IMR-90 (cell line): Measurements from ENCODE around the gene POFUT2. TPM values are rescaled to one million over a fixed set of nuclear protein-coding genes. Genes with fewer than 3 reads are reported as not detected.
A peak's percentile ranks its signal among the peaks of the same experiment; 100 is the strongest.

Source experiments
- ATAC-seq: fragments of 200-7000 bp; cut with Tn5 transposase; 2 replicates; pipeline ENCODE4 v1.9.1; 2020; ENCODE audit warnings: low read depth, mild to moderate bottlenecking, moderate library complexity
- BruUV-seq: library from RNA; stranded (reverse); fragments of 400-500 nt; replicated peaks from 2 replicates; lab custom pipeline; 2021; lab: Mats Ljungman, UMichigan
- CTCF ChIA-PET: fragments of 300-600 bp; formaldehyde crosslinking; extraction: SDS; loops from one replicate; lab custom pipeline; 2021; ENCODE audit warnings: antibody characterized with exemption; lab: Yijun Ruan, JAX
- POLR2A ChIA-PET: fragments of 300-600 bp; sonication (Branson Sonifier 250); formaldehyde crosslinking; loops from one replicate; lab custom pipeline; 2022; ENCODE audit warnings: antibody characterized with exemption; ENCODE audit not compliant: unreplicated experiment; lab: Charles Lee
- DNase-seq: peaks from one replicate; pipeline ENCODE4 v3.0.0; 2013
- H2AFZ ChIP-seq: replicated peaks from 2 replicates; pipeline ENCODE3; 2013; ENCODE audit warnings: low read length, mild to moderate bottlenecking; ENCODE audit not compliant: poor library complexity
- H2AK5ac ChIP-seq: 2 replicates; pipeline ENCODE4 v1.6.1; 2013; ENCODE audit warnings: low read depth, low read length, inconsistent platforms
- H2AK9ac ChIP-seq: replicated peaks from 2 replicates; pipeline ENCODE3; 2013; ENCODE audit warnings: mild to moderate bottlenecking, low read depth, low read length, moderate library complexity; ENCODE audit not compliant: poor library complexity
- H2BK120ac ChIP-seq: 2 replicates; pipeline ENCODE4 v1.6.1; 2013; ENCODE audit warnings: low read depth, low read length, inconsistent platforms
- H2BK15ac ChIP-seq: 3 replicates; pipeline ENCODE4 v1.6.1; 2013; ENCODE audit warnings: low read depth, low read length, inconsistent platforms
- H2BK20ac ChIP-seq: 2 replicates; pipeline ENCODE4 v1.6.1; 2013; ENCODE audit warnings: low read depth, mild to moderate bottlenecking, inconsistent platforms, low read length, moderate library complexity
- H2BK5ac ChIP-seq: 2 replicates; pipeline ENCODE4 v1.6.1; 2013; ENCODE audit warnings: mild to moderate bottlenecking, low read depth, low read length, inconsistent platforms; ENCODE audit not compliant: poor library complexity, severe bottlenecking
- H3K14ac ChIP-seq: replicated peaks from 2 replicates; pipeline ENCODE4 v1.6.1; 2013; ENCODE audit warnings: low read depth, low read length, inconsistent platforms
- H3K18ac ChIP-seq: 2 replicates; pipeline ENCODE4 v1.6.1; 2013; ENCODE audit warnings: low read depth, low read length, control low read depth
- H3K23ac ChIP-seq: 2 replicates; pipeline ENCODE4 v1.6.1; 2013; ENCODE audit warnings: low read depth, low read length, inconsistent platforms
- H3K27ac ChIP-seq: 2 replicates; pipeline ENCODE4 v1.5.1; 2013; ENCODE audit warnings: mild to moderate bottlenecking, control low read depth, low read length; ENCODE audit not compliant: insufficient read depth
- H3K27me3 ChIP-seq: 2 replicates; pipeline ENCODE4 v1.6.1; 2013; ENCODE audit warnings: low read length; ENCODE audit not compliant: control insufficient read depth, insufficient read depth
- H3K36me3 ChIP-seq: 2 replicates; pipeline ENCODE4 v1.6.1; 2013; ENCODE audit warnings: low read length, mixed read lengths; ENCODE audit not compliant: control insufficient read depth, insufficient read depth
- H3K4ac ChIP-seq: 2 replicates; pipeline ENCODE4 v1.6.1; 2013; ENCODE audit warnings: low read depth, low read length, inconsistent platforms
- H3K4me1 ChIP-seq: 2 replicates; pipeline ENCODE4 v1.6.1; 2013; ENCODE audit warnings: low read length, mixed read lengths; ENCODE audit not compliant: control insufficient read depth, insufficient read depth
- H3K4me2 ChIP-seq: 2 replicates; pipeline ENCODE4 v1.6.1; 2013; ENCODE audit warnings: low read depth, mild to moderate bottlenecking, control low read depth, low read length, moderate library complexity
- H3K4me3 ChIP-seq: 2 replicates; pipeline ENCODE4 v1.5.1; 2013; ENCODE audit warnings: low read depth, mild to moderate bottlenecking, control low read depth, low read length, moderate library complexity; ENCODE audit not compliant: insufficient read depth
- H3K56ac ChIP-seq: 2 replicates; pipeline ENCODE4 v1.6.1; 2013; ENCODE audit warnings: low read length, inconsistent platforms; ENCODE audit not compliant: insufficient read depth; ENCODE audit errors: extremely low read depth
- H3K79me1 ChIP-seq, 2 experiments: 2 replicates each; pipeline ENCODE4 v1.6.1; 2013; ENCODE audit warnings: low read length in 2 of 2, inconsistent platforms in 1 of 2, low read depth in 1 of 2
- H3K9ac ChIP-seq: 2 replicates; pipeline ENCODE4 v1.6.1; 2013; ENCODE audit warnings: low read depth, low read length, control low read depth
- H3K9me1 ChIP-seq: 2 replicates; pipeline ENCODE4 v1.6.1; 2013; ENCODE audit warnings: low read length, inconsistent platforms; ENCODE audit not compliant: insufficient read depth
- H3K9me3 ChIP-seq: 2 replicates; pipeline ENCODE4 v1.6.1; 2013; ENCODE audit warnings: low read length; ENCODE audit not compliant: control insufficient read depth, insufficient read depth
- H4K20me1 ChIP-seq: 2 replicates; pipeline ENCODE4 v1.6.1; 2013; ENCODE audit warnings: low read length, inconsistent platforms; ENCODE audit not compliant: insufficient read depth
- H4K5ac ChIP-seq: 2 replicates; pipeline ENCODE4 v1.6.1; 2013; ENCODE audit warnings: mild to moderate bottlenecking, low read depth, low read length, control low read depth
- H4K8ac ChIP-seq, 2 experiments: 2 replicates each; pipeline ENCODE4 v1.6.1; 2013; ENCODE audit warnings: low read depth in 2 of 2, low read length in 2 of 2, control low read depth in 1 of 2, inconsistent platforms in 1 of 2
- H4K91ac ChIP-seq: 2 replicates; pipeline ENCODE4 v1.6.1; 2013; ENCODE audit warnings: low read depth, low read length, inconsistent platforms; ENCODE audit not compliant: insufficient read depth
- BHLHE40 ChIP-seq: fragments of 150-350 bp; IDR thresholded peaks from 2 replicates; pipeline ENCODE4 v1.6.1; 2016; ENCODE audit warnings: mild to moderate bottlenecking, low read depth, low read length
- CEBPB ChIP-seq: IDR thresholded peaks from 2 replicates; pipeline ENCODE4 v1.6.1; 2012; ENCODE audit warnings: low read depth, low read length, improper control_type of control experiment
- CHD1 ChIP-seq: IDR thresholded peaks from 2 replicates; pipeline ENCODE4 v1.6.1; 2012; ENCODE audit warnings: low read depth, low read length, improper control_type of control experiment
- CTCF ChIP-seq: conservative IDR thresholded peaks from 2 replicates; pipeline ENCODE4 v1.5.1; 2012; ENCODE audit warnings: mild to moderate bottlenecking, low read depth, low read length, improper control_type of control experiment
- ELK1 ChIP-seq: fragments of 150-350 bp; IDR thresholded peaks from 2 replicates; pipeline ENCODE4 v1.6.1; 2016; ENCODE audit warnings: low read depth, mild to moderate bottlenecking, low read length, moderate library complexity, borderline replicate concordance
- FOS ChIP-seq: fragments of 150-350 bp; IDR thresholded peaks from 2 replicates; pipeline ENCODE4 v1.6.1; 2016; ENCODE audit warnings: low read depth, low read length
- MAFK ChIP-seq: IDR thresholded peaks from 2 replicates; pipeline ENCODE4 v1.6.1; 2012; ENCODE audit warnings: low read depth, low read length, improper control_type of control experiment
- MAZ ChIP-seq: IDR thresholded peaks from 2 replicates; pipeline ENCODE4 v1.6.1; 2012; ENCODE audit warnings: low read depth, mild to moderate bottlenecking, low read length, improper control_type of control experiment, moderate library complexity, borderline replicate concordance
- MXI1 ChIP-seq: IDR thresholded peaks from 2 replicates; pipeline ENCODE4 v1.6.1; 2012; ENCODE audit warnings: low read depth, mild to moderate bottlenecking, low read length, moderate library complexity, borderline replicate concordance
- NFE2L2 ChIP-seq: fragments of 150-350 bp; IDR thresholded peaks from 2 replicates; pipeline ENCODE4 v1.6.1; 2016; ENCODE audit warnings: low read depth, mild to moderate bottlenecking, low read length
- POLR2A ChIP-seq: IDR thresholded peaks from 2 replicates; pipeline ENCODE4 v1.6.1; 2012; ENCODE audit warnings: mild to moderate bottlenecking, low read depth, low read length
- RAD21 ChIP-seq: IDR thresholded peaks from 2 replicates; pipeline ENCODE4 v1.6.1; 2012; ENCODE audit warnings: low read length, improper control_type of control experiment
- RCOR1 ChIP-seq: IDR thresholded peaks from 2 replicates; pipeline ENCODE4 v1.6.1; 2012; ENCODE audit warnings: mild to moderate bottlenecking, low read length, improper control_type of control experiment; ENCODE audit not compliant: insufficient replicate concordance
- RFX5 ChIP-seq: IDR thresholded peaks from 2 replicates; pipeline ENCODE4 v1.8.0; 2012; ENCODE audit warnings: low read depth, mild to moderate bottlenecking, low read length, moderate library complexity
- SMC3 ChIP-seq: fragments of 150-350 bp; IDR thresholded peaks from 2 replicates; pipeline ENCODE4 v1.6.1; 2016; ENCODE audit warnings: low read depth, mild to moderate bottlenecking, antibody characterized with exemption, low read length, moderate library complexity
- USF2 ChIP-seq: fragments of 150-350 bp; IDR thresholded peaks from 2 replicates; pipeline ENCODE4 v1.6.1; 2017; ENCODE audit warnings: mild to moderate bottlenecking, antibody characterized with exemption, low read length, low read depth
- whole genome bisulfite sequencing, 2 experiments: methylation state at CpG; one replicate each; pipeline versions ENCODE4 v1.1.5 to v1.1.7; 2013; ENCODE audit warnings: missing lambda C conversion rate in 2 of 2; ENCODE audit not compliant: insufficient read length in 1 of 2; ENCODE audit errors: extremely low coverage in 2 of 2; 5-methylcytosine and 5-hydroxymethylcytosine counted together
- dilution Hi-C: fragments of 300-500 bp; cut with HindIII; formaldehyde crosslinking; loops from one replicate; pipeline ENCODE4 v1.14.3; 2018; ENCODE audit warnings: low sequenced_read_pairs; ENCODE audit not compliant: unreplicated experiment
- in situ Hi-C: fragments of 300-500 bp; cut with MboI; formaldehyde crosslinking; loops from 3 replicates; pipeline ENCODE4 v1.14.3; 2019; ENCODE audit warnings: low sequenced_read_pairs, inconsistent platforms, mixed read lengths
- intact Hi-C: fragments of 100-400 bp; cut with micrococcal nuclease; formaldehyde crosslinking; loops from 2 replicates; pipeline ENCODE4 v1.10.0; 2022
- polyA plus RNA-seq, 3 experiments: library from polyadenylated mRNA; depleted of rRNA; stranded (reverse); fragments of >200 nt; gene quantifications; 2 replicates each; pipeline ENCODE4 v1.2.3, GENCODE V29; 2012; ENCODE audit warnings: low replicate concordance in 1 of 3
- total RNA-seq: library from RNA; depleted of rRNA; stranded (reverse); fragments of >200 nt; gene quantifications from 2 replicates; pipeline ENCODE4 v1.2.3, GENCODE V29; 2012

POFUT2 gene
- total and polyA plus RNA-seq, 2 of the 4 experiments (the other 2 are of a cell fraction): 18.8 to 59.3 TPM

- Histone ChIP-seq H2AK9ac (no peak overlapping the region), H3K4me1 (peaks cover 33% of the 10 kb centered on the region), H2BK15ac (peak overlapping the region; percentile 4; the same call in 2 of the 3 replicates), H3K4ac (peak overlapping the region; percentile 95; the same call in 1 of the 2 replicates), H3K56ac (no peak overlapping the region), H2BK5ac (no peak overlapping the region), H3K36me3 (no peaks in the 10 kb centered on the region), H3K27ac (no peak overlapping the region), H3K9ac (no peak overlapping the region), H4K5ac (peak overlapping the region; percentile 13; the same call in 1 of the 2 replicates), H3K23ac (no peak overlapping the region), H3K14ac (no peak overlapping the region), H3K4me2 (no peak overlapping the region), H2AK5ac (peak overlapping the region; percentile 83), H4K8ac (no peak overlapping the region), H3K9me3 (no peaks in the 10 kb centered on the region), H3K27me3 (no peaks in the 10 kb centered on the region), H2BK120ac (peak overlapping the region; percentile 42), H3K18ac (peak overlapping the region; percentile 18; the same call in 1 of the 2 replicates), H4K91ac (peak overlapping the region; percentile 75), H2BK20ac (no peak overlapping the region), H3K4me3 (no peak overlapping the region), H3K9me1 (peaks cover 22% of the 10 kb centered on the region), H2AFZ (no peak overlapping the region), H4K20me1 (no peaks in the 10 kb centered on the region), H3K79me1 (peaks cover 0 to 16% of the 10 kb centered on the region in 2 experiments; a peak in 2 of 4 replicates)
- BruUV-seq: no TSS peak
- 83% methylated on average over 2 of the region's 9 CpGs; no CpG with 5 or more reads in 1 of the 2 experiments for WGBS, 2 experiments
- TF ChIP-seq CTCF: no peak
- TF ChIP-seq CEBPB: no peak
- no peak; the same call in 1 of the 2 replicates for TF ChIP-seq POLR2A
- TF ChIP-seq NFE2L2: no peak
- no peak for TF ChIP-seq ELK1
- no peak for TF ChIP-seq BHLHE40
- TF ChIP-seq CHD1: no peak
- no peak for TF ChIP-seq MAZ
- TF ChIP-seq MXI1: no peak
- TF ChIP-seq MAFK: no peak
- TF ChIP-seq SMC3: no peak
- TF ChIP-seq USF2: no peak
- TF ChIP-seq RCOR1: no peak
- no peak for TF ChIP-seq RFX5
- no peak for TF ChIP-seq FOS
- no peak for TF ChIP-seq RAD21
- DNase-seq (no peak), ATAC-seq (no peak)
- intact Hi-C loops: no loop called here
- ChIA-PET POLR2A (no interaction called here), CTCF (interaction anchor here (0.6 kb wide), 1 partner anchor 95 kb away, joined by 3 read pairs; no protein-coding TSS in a partner anchor)
- in situ Hi-C loops: no loop called here
- dilution Hi-C loops: no loop called here
Measured at GRCh38 chr21:45305836-45306235, 18.1 kb upstream of the POFUT2 start.
